SK-N-MC (cell line): ENCODE results near the gene ALG1L2.

Experiments used
- EZH2 ChIP-seq: fragments of 200-600 bp; sonication (generic); IDR thresholded peaks from one replicate; pipeline ENCODE4 v1.6.1; 2017; ENCODE audit warnings: antibody characterized with exemption
- POLR2AphosphoS5 ChIP-seq: IDR thresholded peaks from 2 replicates; pipeline ENCODE4 v1.6.1; 2012; ENCODE audit warnings: mild to moderate bottlenecking, low read depth, low read length, borderline replicate concordance

DNA sequence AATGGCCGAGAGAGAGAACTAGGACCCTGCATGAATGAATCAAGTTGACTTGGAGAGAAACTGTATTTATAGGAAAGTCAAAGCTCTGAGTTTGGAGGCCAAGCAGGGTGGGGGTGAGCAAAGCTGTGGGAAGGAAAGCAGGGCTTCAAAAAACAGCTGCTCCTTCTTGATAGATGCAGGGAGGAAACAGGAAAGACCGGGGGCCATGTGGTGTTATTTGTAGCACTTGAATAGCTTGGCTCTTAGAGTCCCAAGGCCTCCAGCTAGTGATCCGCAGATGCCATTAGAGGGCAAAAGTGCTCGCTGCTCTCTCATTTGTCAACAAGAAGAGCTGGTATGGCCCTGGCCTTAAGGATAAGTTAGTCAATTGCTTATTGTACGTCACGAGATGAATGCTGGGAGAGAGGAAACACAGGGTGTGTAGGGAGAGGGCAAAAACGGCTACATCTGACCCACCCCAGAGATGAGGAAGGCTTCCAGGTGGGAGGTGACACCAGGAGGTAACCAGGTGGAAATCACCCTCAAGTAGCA is at the start of gene ALG1L2:
- TF ChIP-seq EZH2 (no peak), POLR2AphosphoS5 (no peak)
